H1 (cell line): ENCODE results near the gene TINAGL1.

Source experiments
- BRCA1 ChIP-seq: IDR thresholded peaks from 2 replicates; pipeline ENCODE4 v1.6.1; 2012; ENCODE audit warnings: low read depth, low read length, improper control_type of control experiment
- CTCF ChIP-seq, 3 experiments: IDR thresholded peaks; 1 replicate in 2 of 3; 2 replicates in 1 of 3; pipeline versions ENCODE4 v1.5.1 to v1.6.1; 2011; ENCODE audit warnings: low read length in 3 of 3, mild to moderate bottlenecking in 3 of 3, inconsistent platforms in 2 of 3, low read depth in 1 of 3, moderate library complexity in 1 of 3; ENCODE audit not compliant: insufficient read depth in 1 of 3; ENCODE audit errors: control extremely low read depth in 1 of 3
- EZH2 ChIP-seq: fragments of 200-600 bp; sonication (generic); IDR thresholded peaks from 2 replicates; pipeline ENCODE4 v1.7.1; 2012; ENCODE audit warnings: low read depth, mild to moderate bottlenecking, moderate library complexity, low read length, inconsistent platforms; ENCODE audit not compliant: severe bottlenecking
- GTF2F1 ChIP-seq: IDR thresholded peaks from 2 replicates; pipeline ENCODE4 v1.6.1; 2012; ENCODE audit warnings: low read depth, low read length, improper control_type of control experiment, borderline replicate concordance
- JUND ChIP-seq: IDR thresholded peaks from 2 replicates; pipeline ENCODE4 v1.6.1; 2011; ENCODE audit warnings: mild to moderate bottlenecking, improper control_type of control experiment, low read length
- MAX ChIP-seq: IDR thresholded peaks from 2 replicates; pipeline ENCODE4 v1.6.1; 2012; ENCODE audit warnings: inconsistent platforms
- POLR2A ChIP-seq, 2 experiments: IDR thresholded peaks; 1 replicate in 1 of 2; 2 replicates in 1 of 2; pipeline ENCODE4 v1.6.1; 2011; ENCODE audit warnings: low read depth in 2 of 2, low read length in 2 of 2, mild to moderate bottlenecking in 2 of 2; ENCODE audit errors: control extremely low read depth in 1 of 2
- POLR2AphosphoS5 ChIP-seq: IDR thresholded peaks from 2 replicates; pipeline ENCODE4 v1.6.1; 2011; ENCODE audit warnings: low read depth, low read length
- SAP30 ChIP-seq: fragments of 300-600 bp; sonication (generic); IDR thresholded peaks from 2 replicates; pipeline ENCODE4 v1.7.1; 2012; ENCODE audit warnings: low read length, moderate library complexity, mild to moderate bottlenecking, inconsistent platforms; ENCODE audit not compliant: insufficient read depth, insufficient replicate concordance
- TAF1 ChIP-seq: IDR thresholded peaks from 2 replicates; pipeline ENCODE4 v1.6.1; 2011; ENCODE audit warnings: mild to moderate bottlenecking, low read depth, low read length
- TCF12 ChIP-seq: IDR thresholded peaks from 2 replicates; pipeline ENCODE4 v1.6.1; 2011; ENCODE audit warnings: low read depth, mild to moderate bottlenecking, low read length

- TF ChIP-seq MAX, result no peak
- no peak for TF ChIP-seq CTCF (IDR thresholded peaks at IDR 0.05; ENCODE audit: control extremely low read depth in 1 of 3, insufficient read depth in 1 of 3, low read depth in 1 of 3, low read length in 3 of 3)
- no peak for TF ChIP-seq TAF1
- TF ChIP-seq EZH2, result no peak
- no peak for TF ChIP-seq TCF12
- no peak for TF ChIP-seq JUND
- TF ChIP-seq POLR2AphosphoS5, result no peak
- no peak for TF ChIP-seq BRCA1
- TF ChIP-seq SAP30, result no peak
- no peak for TF ChIP-seq POLR2A (IDR thresholded peaks at IDR 0.05; ENCODE audit: control extremely low read depth in 1 of 2, low read depth in 2 of 2, low read length in 2 of 2)
- TF ChIP-seq GTF2F1, result no peak
Observed at GRCh38 chr1:31567956-31568570, 8.3 kb upstream of the TINAGL1 start.
